ENCODE results near the gene LRRTM4. TPM values are rescaled to one million over a fixed set of nuclear protein-coding genes. Genes with fewer than 3 reads are reported as not detected.

The LRRTM4 gene
- total RNA-seq, 1 donor from 2014 or later = 28.8 TPM

DNA sequence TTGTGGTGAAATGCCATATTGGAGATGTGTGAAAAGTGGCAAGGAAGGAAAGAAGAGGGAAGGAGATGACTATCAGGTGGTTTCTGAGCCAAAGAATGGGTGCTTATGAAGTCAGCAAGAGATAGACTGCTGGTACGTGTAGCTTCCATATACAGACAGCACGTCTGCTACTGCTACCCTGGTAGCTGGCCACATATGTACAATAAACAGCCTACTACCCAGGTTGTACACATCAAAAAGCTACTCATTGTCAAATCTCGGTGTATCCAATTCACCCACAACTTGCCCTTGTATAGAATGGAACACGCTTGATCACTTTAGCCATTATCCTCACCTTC lies 761.8 kb downstream of the LRRTM4 start:
- no peak for DNase-seq (ENCODE audit: low spot score in 2 of 2, unreplicated experiment in 2 of 2)
- Mint-ChIP-seq H3K36me3 (no peaks in the 10 kb centered on the region), H3K27ac (no peak overlapping the region), H3K27me3 (ENCODE audit: low read depth) (no peaks in the 10 kb centered on the region), H3K9me3 (no peaks in the 10 kb centered on the region), H3K4me1 (peaks cover 10% of the 10 kb centered on the region), H3K4me3 (no peak overlapping the region)
- TF ChIP-seq, protein P1, sequence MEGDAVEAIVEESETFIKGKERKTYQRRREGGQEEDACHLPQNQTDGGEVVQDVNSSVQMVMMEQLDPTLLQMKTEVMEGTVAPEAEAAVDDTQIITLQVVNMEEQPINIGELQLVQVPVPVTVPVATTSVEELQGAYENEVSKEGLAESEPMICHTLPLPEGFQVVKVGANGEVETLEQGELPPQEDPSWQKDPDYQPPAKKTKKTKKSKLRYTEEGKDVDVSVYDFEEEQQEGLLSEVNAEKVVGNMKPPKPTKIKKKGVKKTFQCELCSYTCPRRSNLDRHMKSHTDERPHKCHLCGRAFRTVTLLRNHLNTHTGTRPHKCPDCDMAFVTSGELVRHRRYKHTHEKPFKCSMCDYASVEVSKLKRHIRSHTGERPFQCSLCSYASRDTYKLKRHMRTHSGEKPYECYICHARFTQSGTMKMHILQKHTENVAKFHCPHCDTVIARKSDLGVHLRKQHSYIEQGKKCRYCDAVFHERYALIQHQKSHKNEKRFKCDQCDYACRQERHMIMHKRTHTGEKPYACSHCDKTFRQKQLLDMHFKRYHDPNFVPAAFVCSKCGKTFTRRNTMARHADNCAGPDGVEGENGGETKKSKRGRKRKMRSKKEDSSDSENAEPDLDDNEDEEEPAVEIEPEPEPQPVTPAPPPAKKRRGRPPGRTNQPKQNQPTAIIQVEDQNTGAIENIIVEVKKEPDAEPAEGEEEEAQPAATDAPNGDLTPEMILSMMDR (IDR thresholded peaks at IDR 0.05; ENCODE audit: unreplicated experiment) = no peak

DNA sequence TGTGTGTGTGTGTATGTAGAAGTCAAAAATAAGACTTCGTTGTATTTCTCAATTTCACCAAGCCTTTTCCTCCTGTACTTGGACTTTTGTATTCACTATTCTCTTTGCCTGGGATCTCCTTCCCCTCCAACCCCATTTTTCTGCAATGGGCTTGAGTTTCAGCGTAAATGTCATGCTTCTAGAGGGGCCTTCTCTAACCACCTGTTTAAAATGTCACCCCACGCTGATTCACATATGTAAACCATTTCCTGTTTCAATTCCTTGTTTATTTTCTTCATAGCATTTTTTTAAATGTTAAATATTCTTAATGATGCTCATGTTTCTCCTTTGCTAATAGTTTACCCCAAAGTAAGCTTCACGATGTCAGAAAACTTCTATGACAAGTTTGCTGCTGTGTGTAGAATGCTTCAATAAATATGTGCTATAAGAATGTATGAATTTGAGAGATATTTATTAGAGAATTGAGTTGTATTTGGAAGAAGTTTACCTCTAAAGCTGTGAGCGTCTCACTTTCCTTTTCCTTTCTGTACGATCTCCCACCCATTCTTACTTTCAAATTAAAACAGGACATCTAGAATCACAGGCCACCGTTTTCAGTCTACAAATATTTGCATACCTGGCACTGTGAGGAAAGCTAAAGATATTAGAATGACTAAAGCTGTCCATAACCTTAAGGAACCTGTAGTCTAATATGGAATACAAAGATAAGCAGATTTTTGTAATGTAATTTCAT lies 762.4 kb downstream of the LRRTM4 start:
- Mint-ChIP-seq H3K27ac (no peak overlapping the region), H3K9me3 (no peaks in the 10 kb centered on the region), H3K4me3 (no peak overlapping the region), H3K27me3 (ENCODE audit: low read depth) (no peaks in the 10 kb centered on the region), H3K36me3 (no peaks in the 10 kb centered on the region), H3K4me1 (peaks cover 10% of the 10 kb centered on the region)
- TF ChIP-seq, protein P1 (IDR thresholded peaks at IDR 0.05; ENCODE audit: unreplicated experiment) = no peak
- DNase-seq (ENCODE audit: low spot score in 2 of 2, unreplicated experiment in 2 of 2) = no peak

DNA sequence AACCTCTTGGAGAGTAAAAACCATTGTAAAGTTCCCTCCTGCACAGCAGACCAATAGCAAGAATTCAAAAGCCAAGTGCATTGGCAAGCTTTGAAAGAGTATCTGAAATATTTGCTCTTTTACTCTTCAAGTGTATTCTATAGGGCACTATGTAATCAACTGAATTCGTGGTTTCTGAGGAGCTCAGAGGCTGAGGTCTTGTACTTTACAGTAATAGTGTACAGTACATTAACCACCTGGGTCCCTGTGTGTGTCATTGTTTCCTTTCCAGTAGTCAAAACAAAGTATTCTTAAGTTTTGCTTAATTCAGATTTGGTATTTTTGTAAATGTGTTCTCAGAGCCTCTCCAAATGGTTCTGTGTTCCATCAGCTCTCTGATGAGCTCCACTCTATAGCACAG lies 769.7 kb downstream of the LRRTM4 start:
- no peak overlapping the region for H3K27ac Mint-ChIP-seq
- no peaks in the 10 kb centered on the region for H3K27me3 Mint-ChIP-seq (ENCODE audit: low read depth)
- H3K4me1 Mint-ChIP-seq = no peaks in the 10 kb centered on the region
- H3K9me3 Mint-ChIP-seq = no peaks in the 10 kb centered on the region
- no peak overlapping the region for H3K4me3 Mint-ChIP-seq
- H3K36me3 Mint-ChIP-seq = no peaks in the 10 kb centered on the region
- DNase-seq (ENCODE audit: low spot score in 2 of 2, unreplicated experiment in 2 of 2) = no peak
- TF ChIP-seq, protein P1 (IDR thresholded peaks at IDR 0.05; ENCODE audit: unreplicated experiment) = no peak

DNA sequence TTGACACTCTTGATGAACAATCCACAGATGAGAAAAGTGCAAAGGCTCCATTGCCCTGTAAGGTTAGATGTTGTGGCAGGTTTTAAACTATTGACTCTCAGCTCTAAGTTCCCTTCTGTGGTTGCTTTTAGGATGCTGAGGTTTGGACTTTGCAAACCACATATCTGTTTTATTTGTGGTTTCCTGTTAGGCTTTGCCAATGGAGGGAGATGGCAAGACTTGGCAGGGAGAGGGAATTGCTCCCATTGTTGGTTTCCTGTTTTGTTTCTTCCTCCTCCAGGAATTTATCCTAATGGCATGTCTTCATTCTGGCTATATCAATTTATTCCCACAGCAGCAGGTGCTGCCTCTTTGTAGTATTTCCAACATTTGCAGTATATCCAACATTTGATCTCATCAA lies 772.3 kb downstream of the LRRTM4 start:
- peaks cover 1% of the 10 kb centered on the region for H3K36me3 Mint-ChIP-seq
- no peak for DNase-seq (ENCODE audit: low spot score in 2 of 2, unreplicated experiment in 2 of 2)
- TF ChIP-seq, protein P1 (IDR thresholded peaks at IDR 0.05; ENCODE audit: unreplicated experiment) = no peak
- H3K4me3 Mint-ChIP-seq = no peak overlapping the region
- H3K27me3 Mint-ChIP-seq (ENCODE audit: low read depth) = no peaks in the 10 kb centered on the region
- H3K4me1 Mint-ChIP-seq = no peaks in the 10 kb centered on the region
- no peak overlapping the region for H3K27ac Mint-ChIP-seq
- no peaks in the 10 kb centered on the region for H3K9me3 Mint-ChIP-seq

DNA sequence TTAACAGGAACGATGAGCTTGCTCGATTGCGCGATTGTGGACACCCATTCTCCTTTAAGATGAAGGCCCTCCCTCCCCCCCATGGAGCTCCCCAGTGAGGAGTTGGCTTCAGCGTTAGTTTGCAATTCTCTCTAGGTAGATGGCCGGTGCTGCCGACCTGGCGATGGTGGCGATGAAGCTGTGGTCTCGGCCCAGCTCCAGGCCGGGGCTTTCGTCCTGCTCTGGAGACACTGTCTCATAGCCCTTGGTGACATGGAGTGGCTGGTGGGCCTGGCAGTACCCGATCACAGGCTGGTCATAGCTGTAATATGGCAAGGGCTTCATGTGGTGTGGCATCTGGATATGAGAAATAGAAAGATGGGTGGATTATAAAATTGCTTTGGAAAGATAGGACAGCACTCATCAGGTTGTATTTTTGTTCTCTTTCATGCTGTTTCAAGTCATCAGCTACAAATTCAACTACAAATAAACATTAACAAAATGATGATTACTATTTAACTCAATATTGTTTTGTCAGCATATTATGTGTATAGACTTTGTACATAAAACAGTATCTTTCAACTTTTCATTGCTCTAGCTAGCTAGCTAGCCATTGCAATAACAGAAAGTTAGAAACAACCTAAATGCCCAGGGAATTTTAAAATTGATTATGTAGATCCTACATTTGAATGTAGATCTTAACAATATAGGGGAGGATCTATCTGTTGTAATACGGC lies 773.4 kb downstream of the LRRTM4 start:
- no peaks in the 10 kb centered on the region for H3K9me3 Mint-ChIP-seq
- no peak for DNase-seq (ENCODE audit: low spot score in 2 of 2, unreplicated experiment in 2 of 2)
- H3K36me3 Mint-ChIP-seq = peaks cover 1% of the 10 kb centered on the region
- TF ChIP-seq, protein P1 (IDR thresholded peaks at IDR 0.05; ENCODE audit: unreplicated experiment) = no peak
- H3K4me1 Mint-ChIP-seq = no peaks in the 10 kb centered on the region
- no peak overlapping the region for H3K4me3 Mint-ChIP-seq
- H3K27ac Mint-ChIP-seq = no peak overlapping the region
- no peaks in the 10 kb centered on the region for H3K27me3 Mint-ChIP-seq (ENCODE audit: low read depth)
